ENCODE results near the gene TP53BP2.
"Not testable (repeated sequence)": the region's sequence is repeated elsewhere in the genome, so short reads cannot be mapped to it uniquely, and the experiment has no call there.

The TP53BP2 gene

GRCh38 chr1:223844787-223845036, 1.0 kb downstream of the TP53BP2 start:
- ChIA-PET POLR2A (interaction anchor here (1.6 to 2.7 kb wide), 5 partner anchors 8 to 143 kb away, joined by 4 to 21 read pairs (median 17); no protein-coding TSS in a partner anchor), CTCF (interaction anchor here (0.7 to 2.4 kb wide), 2 partner anchors 23 to 25 kb away, joined by 3 to 9 read pairs; no protein-coding TSS in a partner anchor)
- TF ChIP-seq L3MBTL2 (conservative IDR thresholded peaks at IDR 0.05) (no peak), FOXM1 (IDR thresholded peaks at IDR 0.05; ENCODE audit: borderline replicate concordance) (no peak), FOXK2 (IDR thresholded peaks at IDR 0.05) (no peak), FOXA1 (IDR thresholded peaks at IDR 0.05) (no peak), TARDBP (IDR thresholded peaks at IDR 0.05) (no peak), ARNT (IDR thresholded peaks at IDR 0.05) (no peak), NFRKB (IDR thresholded peaks at IDR 0.05) (no peak), ELF4 (IDR thresholded peaks at IDR 0.05) (no peak), HDGF (IDR thresholded peaks at IDR 0.05; ENCODE audit: borderline replicate concordance) (no peak), LEF1 (IDR thresholded peaks at IDR 0.05; ENCODE audit: borderline replicate concordance) (no peak), CTBP1 (IDR thresholded peaks at IDR 0.05; ENCODE audit: borderline replicate concordance) (no peak)
- DNase-seq (ENCODE audit: extremely low spot score) = peak; percentile 31

GRCh38 chr1:223843934-223844786, 1.6 kb downstream of the TP53BP2 start:
- no peak for DNase-seq (ENCODE audit: extremely low spot score)
- CTCF ChIA-PET = interaction anchor here (0.7 kb wide), 1 partner anchor 22 kb away, joined by 3 read pairs; no protein-coding TSS in a partner anchor
- POLR2A ChIA-PET = interaction anchor here (2.5 to 2.7 kb wide), 2 partner anchors 11 to 23 kb away, joined by 17 to 20 read pairs; no protein-coding TSS in a partner anchor
- TF ChIP-seq CTBP1 (IDR thresholded peaks at IDR 0.05; ENCODE audit: borderline replicate concordance) (no peak), ZNF384 (IDR thresholded peaks at IDR 0.05) (peak; percentile 87)

DNA sequence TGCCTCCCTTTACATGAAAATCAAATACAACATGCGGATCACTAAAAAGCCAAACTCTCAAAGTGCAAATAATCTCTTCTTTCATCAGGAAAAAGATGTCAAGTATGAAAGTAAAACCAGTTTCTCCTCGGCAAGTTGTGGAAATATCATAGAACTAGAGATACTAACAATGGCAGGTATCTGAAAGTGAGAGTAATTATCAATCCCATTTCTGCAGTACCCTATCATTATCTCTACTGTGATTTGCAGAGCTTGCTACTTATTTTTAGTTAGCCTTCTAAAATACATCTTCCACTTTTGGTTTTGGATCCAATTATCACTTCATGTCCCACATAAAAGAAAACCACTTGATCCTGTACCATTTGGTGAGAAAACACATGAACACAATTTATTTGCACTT, 3.0 kb downstream of the TP53BP2 start:
- POLR2A ChIA-PET = interaction anchor here (1.1 to 1.4 kb wide), 2 partner anchors 9 to 23 kb away, joined by 3 to 5 read pairs; no protein-coding TSS in a partner anchor
- no peak for DNase-seq (ENCODE audit: extremely low spot score)
- CTCF ChIA-PET = no interaction called here
- TF ChIP-seq SP1 (IDR thresholded peaks at IDR 0.05) (no peak), ZNF384 (IDR thresholded peaks at IDR 0.05) (peak; percentile 61; the same call in 1 of the 2 replicates), BHLHE40 (IDR thresholded peaks at IDR 0.05; ENCODE audit: borderline replicate concordance) (no peak)

DNA sequence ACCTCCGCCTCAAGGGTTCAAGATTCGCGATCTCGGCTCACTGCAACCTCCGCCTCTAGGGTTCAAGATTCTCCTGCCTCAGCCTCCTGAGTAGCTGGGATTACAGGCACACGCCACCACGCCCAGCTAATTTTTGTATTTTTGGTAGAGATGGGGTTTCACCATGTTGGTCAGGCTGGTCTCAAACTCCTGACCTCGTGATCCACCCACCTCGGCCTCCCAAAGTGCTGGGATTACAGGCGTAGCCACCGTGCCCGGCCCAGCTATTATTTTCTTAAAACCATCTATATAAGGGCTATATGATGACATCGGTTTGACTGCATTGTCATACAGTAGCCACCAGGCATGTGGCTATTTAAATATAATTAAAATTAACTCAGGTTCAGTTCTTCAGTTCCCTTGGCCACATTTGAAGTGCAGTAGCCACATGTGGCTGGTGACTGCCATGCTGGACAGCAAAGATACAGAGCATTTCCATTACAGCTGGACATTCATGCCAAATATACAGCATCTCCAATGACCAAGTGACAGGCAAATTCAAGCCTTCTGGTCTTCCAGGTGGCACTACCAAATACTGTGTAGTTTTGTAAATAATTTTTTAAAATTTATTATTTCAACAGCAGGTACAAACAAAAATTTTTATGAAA, 3.6 kb downstream of the TP53BP2 start:
- POLR2A ChIA-PET = interaction anchor here (1.1 to 1.4 kb wide), 2 partner anchors 9 to 22 kb away, joined by 3 to 5 read pairs; no protein-coding TSS in a partner anchor
- CTCF ChIA-PET = not testable (repeated sequence)

DNA sequence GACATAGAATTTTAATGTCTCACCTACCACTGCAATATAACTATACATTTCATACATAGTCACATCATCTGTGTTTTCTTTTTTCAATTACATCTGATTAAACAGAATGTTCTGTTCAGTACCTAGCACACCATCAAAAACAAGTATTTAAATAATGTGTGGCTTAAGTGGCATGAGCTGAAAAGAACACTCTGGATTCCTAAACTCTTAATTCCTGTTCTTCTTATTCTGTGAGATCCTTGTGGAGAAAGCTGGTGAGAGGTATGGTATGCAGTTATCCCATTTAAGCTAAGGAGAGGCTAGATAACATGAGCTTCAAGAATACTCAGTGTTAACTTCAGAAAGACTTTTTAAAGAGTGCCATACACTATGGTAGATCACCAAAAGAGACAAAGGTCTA, 5.5 kb downstream of the TP53BP2 start:
- DNase-seq (ENCODE audit: extremely low spot score) = no peak
- TF ChIP-seq L3MBTL2 (conservative IDR thresholded peaks at IDR 0.05) (no peak), HDGF (IDR thresholded peaks at IDR 0.05; ENCODE audit: borderline replicate concordance) (no peak), BHLHE40 (IDR thresholded peaks at IDR 0.05; ENCODE audit: borderline replicate concordance) (no peak), ZNF384 (IDR thresholded peaks at IDR 0.05) (no peak), NFRKB (IDR thresholded peaks at IDR 0.05) (no peak), ARNT (IDR thresholded peaks at IDR 0.05) (no peak), SUZ12 (IDR thresholded peaks at IDR 0.05) (no peak), FOXA1 (IDR thresholded peaks at IDR 0.05) (no peak), FOXK2 (IDR thresholded peaks at IDR 0.05) (no peak), CTBP1 (IDR thresholded peaks at IDR 0.05; ENCODE audit: borderline replicate concordance) (no peak)
- TF ChIP-seq, protein P1, sequence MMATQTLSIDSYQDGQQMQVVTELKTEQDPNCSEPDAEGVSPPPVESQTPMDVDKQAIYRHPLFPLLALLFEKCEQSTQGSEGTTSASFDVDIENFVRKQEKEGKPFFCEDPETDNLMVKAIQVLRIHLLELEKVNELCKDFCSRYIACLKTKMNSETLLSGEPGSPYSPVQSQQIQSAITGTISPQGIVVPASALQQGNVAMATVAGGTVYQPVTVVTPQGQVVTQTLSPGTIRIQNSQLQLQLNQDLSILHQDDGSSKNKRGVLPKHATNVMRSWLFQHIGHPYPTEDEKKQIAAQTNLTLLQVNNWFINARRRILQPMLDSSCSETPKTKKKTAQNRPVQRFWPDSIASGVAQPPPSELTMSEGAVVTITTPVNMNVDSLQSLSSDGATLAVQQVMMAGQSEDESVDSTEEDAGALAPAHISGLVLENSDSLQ (IDR thresholded peaks at IDR 0.05) = no peak
- ChIA-PET POLR2A (interaction anchor here (0.8 kb wide), 1 partner anchor 9 kb away, joined by 5 read pairs; no protein-coding TSS in a partner anchor), CTCF (interaction anchor here (0.7 to 1.7 kb wide), 3 partner anchors 15 to 145 kb away, joined by 3 to 4 read pairs (median 3); no protein-coding TSS in a partner anchor)

More for the DNA sequence above, 3.6 kb downstream of the TP53BP2 start:
- DNase-seq (ENCODE audit: extremely low spot score) = not testable (repeated sequence)

DNA sequence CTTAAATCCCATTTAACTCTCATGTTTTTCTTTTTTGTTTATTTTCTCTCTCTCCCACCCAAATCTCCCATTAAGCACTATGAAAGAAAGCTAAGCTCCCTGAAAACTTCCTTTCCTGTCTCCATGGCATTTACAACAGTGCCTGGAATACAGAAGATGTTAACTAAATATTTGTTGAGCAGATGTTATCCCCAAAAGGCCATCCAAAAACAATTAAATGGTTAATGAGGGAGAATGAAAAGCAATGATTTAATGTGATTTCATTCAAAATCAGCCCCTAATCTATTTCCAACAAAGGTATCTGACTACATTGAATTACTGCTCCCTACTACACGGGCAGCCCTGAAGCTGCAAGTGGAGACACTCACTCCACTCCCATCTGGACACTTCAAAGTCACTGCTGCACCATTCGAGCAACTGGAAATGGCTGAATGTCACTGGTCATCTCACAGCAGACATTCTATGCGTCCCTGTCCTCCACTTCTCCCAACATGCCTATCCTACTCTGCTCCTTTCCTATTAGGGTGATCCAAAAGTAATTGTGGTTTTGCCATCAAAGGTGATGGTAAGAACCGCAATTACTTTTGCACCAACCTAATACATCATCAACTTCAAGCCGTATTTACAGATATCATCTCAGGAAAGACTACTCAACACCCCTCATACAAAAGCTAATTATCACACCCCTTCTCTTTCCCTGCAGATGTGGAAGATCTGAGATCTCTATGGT, 7.5 kb downstream of the TP53BP2 start:
- TF ChIP-seq LEF1 (IDR thresholded peaks at IDR 0.05; ENCODE audit: borderline replicate concordance) = no peak
- TF ChIP-seq CTBP1 (IDR thresholded peaks at IDR 0.05; ENCODE audit: borderline replicate concordance) = no peak
- peak; percentile 98 for TF ChIP-seq ELF4 (IDR thresholded peaks at IDR 0.05)
- TF ChIP-seq FOXA1 (IDR thresholded peaks at IDR 0.05) = no peak
- ChIA-PET POLR2A (interaction anchor here (4.0 kb wide), 1 partner anchor 8 kb away, joined by 21 read pairs; the partner anchor contains the start of gene TP53BP2), CTCF (interaction anchor here (0.9 to 1.2 kb wide), 4 partner anchors 7 to 27 kb away, joined by 3 to 7 read pairs (median 4); partner anchors contain the start of gene TP53BP2)
- peak; percentile 23 for DNase-seq (ENCODE audit: extremely low spot score)

GRCh38 chr1:223837687-223838086, 8.1 kb downstream of the TP53BP2 start:
- ChIA-PET POLR2A (interaction anchor here (1.5 to 4.0 kb wide), 2 partner anchors 8 to 12 kb away, joined by 7 to 21 read pairs; partner anchors contain the start of gene TP53BP2), CTCF (interaction anchor here (0.6 to 1.1 kb wide), 4 partner anchors 8 to 1039 kb away, joined by 3 to 7 read pairs (median 4); partner anchors contain the start of gene TP53BP2)
- no peak for TF ChIP-seq CTBP1 (IDR thresholded peaks at IDR 0.05; ENCODE audit: borderline replicate concordance)
- no peak for TF ChIP-seq ZNF384 (IDR thresholded peaks at IDR 0.05)
- no peak for TF ChIP-seq FOXA1 (IDR thresholded peaks at IDR 0.05)
- TF ChIP-seq LEF1 (IDR thresholded peaks at IDR 0.05; ENCODE audit: borderline replicate concordance) = no peak
- no peak for TF ChIP-seq FOXM1 (IDR thresholded peaks at IDR 0.05; ENCODE audit: borderline replicate concordance)
- no peak for TF ChIP-seq NFRKB (IDR thresholded peaks at IDR 0.05)
- TF ChIP-seq L3MBTL2 (conservative IDR thresholded peaks at IDR 0.05) = no peak
- TF ChIP-seq SP1 (IDR thresholded peaks at IDR 0.05) = no peak
- TF ChIP-seq ARNT (IDR thresholded peaks at IDR 0.05) = no peak
- TF ChIP-seq BHLHE40 (IDR thresholded peaks at IDR 0.05; ENCODE audit: borderline replicate concordance) = no peak
- TF ChIP-seq, protein P1 (IDR thresholded peaks at IDR 0.05) = no peak; the same call in 1 of the 2 replicates
- no peak for TF ChIP-seq FOXK2 (IDR thresholded peaks at IDR 0.05)
- TF ChIP-seq ELF4 (IDR thresholded peaks at IDR 0.05) = no peak
- TF ChIP-seq TARDBP (IDR thresholded peaks at IDR 0.05) = no peak
- TF ChIP-seq HDGF (IDR thresholded peaks at IDR 0.05; ENCODE audit: borderline replicate concordance) = no peak
- TF ChIP-seq SUZ12 (IDR thresholded peaks at IDR 0.05) = no peak
- DNase-seq (ENCODE audit: extremely low spot score) = no peak

Measured in HEK293T (cell line).